Posterior cingulate gyrus (tissue), 11 donors: Measurements from ENCODE around the gene CARF.
"Not testable (repeated sequence)": the region's sequence is repeated elsewhere in the genome, so short reads cannot be mapped to it uniquely, and the experiment has no call there.

Experiments
- DNase-seq, 10 donors: peaks; one replicate each; pipeline versions ENCODE4 v3.0.0 to v3.0.0-alpha.2; 2020 to 2021; ENCODE audit warnings: mixed read lengths in 3 of 10
- intact Hi-C: fragments of 100-400 bp; cut with DNase I; formaldehyde crosslinking; loops from one replicate; pipeline ENCODE4 v1.15.1; 2023

CARF gene

DNA sequence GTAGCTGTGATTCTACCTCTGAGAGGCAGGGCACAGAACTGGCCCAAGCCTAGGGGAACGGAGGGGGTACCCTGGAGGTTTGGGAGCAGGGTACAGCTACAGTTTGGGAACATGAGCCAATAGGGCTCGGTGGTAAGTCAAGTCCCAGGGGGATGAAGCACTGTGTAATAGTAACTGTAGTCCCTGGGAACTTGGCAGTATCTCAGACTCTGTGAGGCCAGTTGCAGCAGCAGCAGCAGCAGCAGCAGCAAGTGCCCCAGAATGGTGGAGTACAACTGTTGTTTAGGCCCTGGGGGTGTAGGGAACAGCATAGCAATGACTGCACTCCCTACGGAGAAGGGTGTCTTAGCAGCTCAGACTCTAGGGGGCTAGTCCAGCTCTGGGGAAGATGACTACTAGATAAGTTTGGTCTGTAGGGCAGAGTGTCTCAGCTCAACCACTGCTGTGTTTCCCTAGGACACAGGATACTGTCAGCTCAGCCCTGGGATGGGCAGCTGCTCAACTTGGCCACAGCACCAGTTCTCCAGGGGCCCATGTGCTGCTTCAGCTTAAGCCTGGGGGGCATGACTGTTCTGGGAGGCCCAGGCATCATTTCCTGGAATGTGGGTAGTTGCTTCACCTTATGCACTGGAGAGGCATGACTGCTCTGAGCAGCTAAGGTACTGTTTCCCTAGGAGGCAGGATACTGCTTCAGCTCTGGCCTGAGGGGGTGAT, 20.5 kb downstream of the CARF start:
- intact Hi-C loops = no loop called here
- DNase-seq = no peak

- no peak for DNase-seq
- intact Hi-C loops = no loop called here
These were observed 21.1 kb downstream of the CARF start for GRCh38 chr2:202933139-202933510.

- no peak for DNase-seq
- intact Hi-C loops = no loop called here
These were observed 21.9 kb downstream of the CARF start for GRCh38 chr2:202933958-202934357.

- intact Hi-C loops = no loop called here
- DNase-seq = no peak
These were observed 22.4 kb downstream of the CARF start for GRCh38 chr2:202934456-202934855.

- intact Hi-C loops = no loop called here
These were observed 26.9 kb downstream of the CARF start for GRCh38 chr2:202938960-202939359.

DNA sequence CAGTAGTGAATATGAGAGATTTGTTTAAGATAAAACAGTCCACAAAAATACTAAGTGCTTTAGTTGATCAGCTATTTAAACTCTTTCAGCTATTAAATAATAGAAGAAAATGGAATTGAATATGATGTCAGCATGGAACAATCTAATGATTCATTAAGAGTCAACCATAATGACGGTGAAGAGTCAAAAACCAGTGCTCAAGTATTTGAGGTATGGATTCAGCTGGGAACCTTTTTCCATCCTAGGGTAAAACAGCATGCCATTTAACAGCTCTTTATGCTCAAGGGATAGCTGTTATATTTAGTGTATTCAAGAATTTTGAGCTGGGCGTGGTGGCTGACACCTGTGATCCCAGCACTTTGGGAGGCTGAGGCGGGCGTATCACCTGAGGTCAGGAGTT, 29.7 kb downstream of the CARF start:
- DNase-seq = no peak
- intact Hi-C loops = no loop called here

More at GRCh38 chr2:202938960-202939359, 26.9 kb downstream of the CARF start:
- DNase-seq = no peak

DNA sequence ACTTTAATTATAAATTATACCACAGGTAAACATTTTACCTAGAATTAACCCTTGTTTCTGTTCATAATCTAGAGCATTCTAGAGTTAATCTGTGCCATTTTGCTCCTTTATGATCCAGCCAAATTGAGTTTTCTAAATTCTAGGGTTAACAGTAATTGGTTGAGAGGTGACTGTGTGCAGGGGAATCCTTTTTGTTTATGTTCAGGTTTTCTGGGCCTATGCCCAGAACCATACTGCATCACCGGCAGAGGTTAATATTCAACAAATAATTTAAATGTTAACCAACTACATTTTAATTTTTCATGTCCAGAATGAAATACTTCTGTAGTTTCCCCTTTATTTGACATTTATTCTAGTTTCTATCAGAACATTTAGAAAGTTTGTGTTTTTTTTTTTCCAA, 32.3 kb downstream of the CARF start:
- intact Hi-C loops = no loop called here
- no peak for DNase-seq

DNA sequence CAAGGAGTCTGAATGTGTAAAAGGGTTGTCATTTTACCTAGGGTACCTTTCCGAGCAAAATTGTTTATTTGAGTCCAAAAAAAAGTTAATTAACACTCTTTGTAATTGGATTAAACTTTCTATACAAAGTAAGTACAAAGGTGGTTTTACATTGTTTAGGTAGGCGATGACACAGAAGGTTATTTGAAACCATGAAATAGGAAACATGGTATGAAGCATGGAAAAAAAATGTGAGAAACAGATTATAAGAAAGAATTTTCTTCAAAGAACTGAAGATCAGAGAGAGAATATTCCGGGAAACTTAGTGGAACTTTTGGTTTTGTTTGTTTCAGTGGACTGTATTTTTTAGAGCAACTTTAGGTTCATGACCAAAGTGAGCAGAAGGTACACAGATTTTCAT, 32.7 kb downstream of the CARF start:
- DNase-seq = no peak
- intact Hi-C loops = no loop called here

DNA sequence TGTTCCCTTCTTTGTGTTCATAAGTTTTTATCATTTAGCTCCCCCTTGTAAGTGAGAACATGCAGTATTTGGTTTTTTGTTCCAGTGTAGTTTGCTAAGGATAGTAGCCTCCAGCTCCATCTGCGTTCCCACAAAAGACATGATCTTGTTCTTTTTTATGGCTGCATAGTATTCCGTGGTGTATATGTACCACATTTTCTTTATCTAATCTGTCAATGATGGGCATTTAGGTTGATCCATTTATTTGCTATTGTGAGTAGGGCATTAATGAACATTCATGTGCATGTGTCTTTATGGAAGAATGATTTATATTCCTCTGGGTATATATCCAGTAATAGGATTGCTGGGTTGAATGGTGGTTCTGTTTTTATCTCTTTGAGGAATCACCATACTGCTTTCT, 33.4 kb downstream of the CARF start:
- intact Hi-C loops = no loop called here

DNA sequence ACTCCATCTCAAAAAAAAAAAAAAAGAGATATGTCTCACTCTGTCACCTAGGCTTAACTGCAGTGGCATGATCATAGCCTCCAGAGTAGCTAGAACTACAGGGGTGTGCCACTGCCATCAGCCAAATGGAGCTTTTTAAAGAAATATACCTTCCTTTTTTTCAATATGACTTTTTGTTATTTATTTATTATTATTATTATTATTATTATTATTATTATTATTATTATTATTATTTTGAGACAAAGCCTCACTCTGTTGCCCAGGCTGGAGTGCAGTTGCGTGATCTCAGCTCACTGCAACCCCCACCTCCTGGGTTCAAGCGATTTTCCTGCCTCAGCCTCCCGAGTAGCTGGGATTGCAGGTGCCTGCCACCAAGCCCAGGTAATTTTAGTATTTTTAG, 37.3 kb downstream of the CARF start:
- DNase-seq, intact Hi-C loops: not testable (repeated sequence)

More for the DNA sequence above, 33.4 kb downstream of the CARF start:
- DNase-seq = no peak

GRCh38 chr2:202950592-202950991, 38.5 kb downstream of the CARF start:
- no peak for DNase-seq
- intact Hi-C loops = no loop called here

DNA sequence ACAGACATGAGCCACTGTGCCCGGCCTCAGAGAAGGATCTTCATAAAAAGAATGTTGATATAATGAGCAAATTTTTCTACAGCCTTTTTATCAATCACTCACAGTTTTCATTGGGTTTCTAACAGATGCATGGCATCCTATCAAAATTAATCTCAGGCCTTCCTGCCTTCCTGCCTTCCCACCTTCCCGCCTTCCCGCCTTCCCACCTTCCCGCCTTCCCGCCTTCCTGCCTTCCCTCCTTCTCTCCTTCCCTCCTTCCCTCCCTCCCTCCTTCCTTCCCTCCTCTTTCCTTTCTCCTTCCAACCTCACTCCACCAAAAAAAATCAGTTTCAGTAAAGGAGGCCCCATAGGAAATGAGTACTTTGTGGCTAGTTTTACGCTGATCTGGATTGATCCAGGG, 48.4 kb downstream of the CARF start:
- intact Hi-C loops = no loop called here
- no peak for DNase-seq

DNA sequence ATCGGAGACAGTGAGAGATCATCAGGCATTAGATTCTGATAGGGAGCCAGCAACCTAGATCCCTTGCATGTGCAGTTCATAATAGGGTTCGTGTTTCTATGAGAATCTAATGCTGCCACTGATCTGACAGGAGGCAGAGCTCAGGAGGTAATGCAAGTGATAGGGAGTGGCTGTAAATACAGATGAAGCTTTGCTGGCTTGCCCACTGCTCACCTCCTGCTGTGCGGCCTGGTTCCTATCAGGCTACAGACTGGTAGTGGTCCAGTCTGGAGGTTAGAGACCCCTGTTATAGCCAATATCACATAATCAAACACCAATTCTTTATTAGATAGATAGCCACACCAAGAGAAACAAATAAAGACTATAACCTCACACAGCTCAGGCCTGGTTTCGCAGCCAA, 51.6 kb downstream of the CARF start:
- no peak for DNase-seq

DNA sequence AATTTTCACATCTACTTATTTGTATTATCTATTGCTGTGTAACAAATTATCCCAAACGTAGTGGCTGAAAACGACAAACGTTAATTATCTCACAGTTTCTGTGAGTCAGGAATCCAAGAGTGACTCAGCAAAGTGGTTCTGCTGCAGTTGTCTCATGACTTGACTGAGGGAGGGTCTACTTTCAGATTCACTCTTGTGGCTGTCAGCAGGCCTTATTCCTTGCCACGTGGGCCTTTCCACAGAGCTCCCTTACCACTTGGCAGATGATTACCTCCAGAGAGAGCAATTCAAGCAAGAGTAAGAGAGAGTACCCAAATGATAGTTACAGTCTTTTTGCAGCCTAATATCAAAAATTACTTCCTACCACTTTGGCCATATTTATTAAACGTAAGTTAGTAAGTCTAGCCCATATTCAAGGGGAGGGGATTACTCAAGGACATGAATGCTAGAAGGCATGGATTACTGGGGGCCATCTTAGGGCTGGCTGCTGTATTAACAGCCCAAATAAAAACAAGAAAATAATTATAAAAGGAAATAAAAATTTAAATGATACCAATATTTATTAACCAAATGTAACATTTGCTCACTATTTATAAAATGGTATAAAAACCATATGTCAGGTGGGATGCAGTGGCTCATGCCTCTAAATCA, 53.9 kb downstream of the CARF start:
- no peak for DNase-seq
- intact Hi-C loops = no loop called here

More for the DNA sequence above, 51.6 kb downstream of the CARF start:
- intact Hi-C loops = no loop called here

DNA sequence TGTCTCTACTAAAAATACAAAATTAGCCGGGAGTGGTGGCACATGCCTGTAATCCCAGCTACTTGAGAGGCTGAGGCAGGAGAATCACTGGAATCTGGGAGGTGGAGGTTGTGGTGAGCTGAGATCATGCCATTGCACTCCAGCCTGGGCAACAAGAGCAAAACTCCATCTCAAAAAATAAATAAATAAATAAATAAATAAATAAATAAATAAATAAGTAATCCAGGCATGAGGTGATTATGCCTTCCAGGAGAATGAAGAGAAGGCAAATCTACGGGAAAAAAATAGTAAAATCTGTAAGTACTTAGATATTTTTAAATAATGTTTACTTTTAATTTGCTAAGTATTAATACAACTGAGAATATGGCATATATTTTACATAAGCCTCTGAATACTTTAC, 57.3 kb downstream of the CARF start:
- DNase-seq, intact Hi-C loops: not testable (repeated sequence)

GRCh38 chr2:202976809-202977208, 64.7 kb downstream of the CARF start:
- intact Hi-C loops = no loop called here
- no peak for DNase-seq

DNA sequence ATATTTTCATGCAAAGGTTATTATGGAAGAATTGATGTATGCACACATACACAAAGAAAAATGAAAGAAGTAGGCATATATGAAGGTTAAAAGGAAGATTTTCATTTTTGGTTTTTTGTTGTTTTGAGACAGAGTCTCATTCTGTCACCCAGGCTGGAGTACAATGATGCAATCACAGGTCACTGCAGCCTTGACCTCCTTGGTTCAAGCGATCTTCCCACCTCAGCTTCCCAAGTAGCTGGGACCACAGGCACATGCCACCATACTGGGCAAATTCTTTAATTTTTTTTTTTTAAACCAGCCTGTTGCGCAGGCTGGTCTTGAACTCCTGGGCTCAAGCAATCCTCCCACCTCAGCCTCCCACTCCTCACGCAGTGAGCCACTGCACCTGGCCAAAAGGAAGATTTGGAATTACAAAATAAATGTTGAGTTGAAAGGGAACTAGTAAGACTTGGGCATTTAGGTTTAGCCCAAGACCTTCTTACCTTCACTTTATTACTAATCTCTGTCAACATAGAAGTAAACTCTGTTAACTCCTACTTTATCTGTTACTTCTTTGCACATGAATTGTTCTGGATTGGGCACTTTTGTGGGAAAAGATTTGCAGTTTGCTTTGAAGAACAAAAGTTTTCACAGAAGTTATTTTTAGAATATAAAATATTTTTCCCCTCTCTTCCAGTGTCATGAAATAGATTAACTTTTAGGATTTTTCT, 70.9 kb downstream of the CARF start:
- intact Hi-C loops = no loop called here
- no peak for DNase-seq

DNA sequence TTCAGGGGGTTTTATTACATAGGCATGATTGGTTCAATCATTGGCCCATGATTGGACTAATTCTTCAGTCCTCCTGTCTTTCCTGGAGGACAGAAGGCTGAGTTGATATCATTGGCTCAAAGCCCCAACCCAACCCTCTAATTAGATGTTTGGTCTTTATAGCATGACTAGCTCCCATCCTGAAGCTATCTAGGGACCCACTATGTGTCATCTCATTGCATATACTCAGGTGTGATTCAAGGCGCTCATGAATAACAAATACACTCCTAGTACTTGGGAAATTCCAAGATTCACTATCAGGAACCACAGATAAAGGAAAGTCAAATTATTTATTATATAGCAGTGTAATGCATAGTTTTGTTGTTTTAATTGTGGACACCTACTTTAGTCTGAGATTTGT, 77.7 kb downstream of the CARF start:
- intact Hi-C loops = no loop called here
- DNase-seq = no peak

DNA sequence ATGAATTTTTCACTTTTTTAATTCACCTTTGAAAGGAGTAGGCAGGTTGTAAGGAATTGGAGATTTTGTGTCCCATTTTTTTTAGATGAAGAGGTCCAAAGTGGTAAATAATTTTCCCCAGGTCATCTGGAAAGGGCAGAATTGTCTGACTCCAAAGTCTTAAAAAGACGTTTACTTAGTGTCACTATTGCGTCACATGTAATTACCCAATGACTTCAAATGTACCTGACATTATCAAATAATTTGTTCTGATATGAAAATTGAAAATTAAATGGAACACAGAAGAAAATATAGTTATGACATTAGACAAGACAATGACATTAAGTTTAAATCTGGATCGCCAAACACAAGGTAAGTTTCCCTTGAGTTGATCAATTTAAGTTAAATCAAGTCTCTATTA, 78.4 kb downstream of the CARF start:
- DNase-seq = no peak
- intact Hi-C loops = no loop called here

DNA sequence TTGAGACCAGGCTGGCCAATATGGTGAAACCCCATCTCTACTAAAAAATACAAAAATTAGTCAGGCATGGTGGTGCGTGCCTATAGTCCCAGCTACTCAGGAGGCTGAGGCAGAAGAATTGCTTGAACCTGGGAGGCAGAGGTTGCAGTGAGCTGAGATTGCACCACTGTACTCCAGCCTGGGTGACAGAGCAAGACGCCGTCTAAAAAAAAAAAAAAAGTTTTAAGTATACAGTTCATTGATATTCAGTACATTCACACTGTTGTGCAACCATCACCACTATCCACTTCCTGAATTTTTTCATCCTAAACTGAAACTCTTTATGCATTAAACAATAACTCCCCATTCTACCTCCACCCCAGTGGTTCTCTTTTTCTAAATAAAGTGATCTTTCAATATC, 85.0 kb downstream of the CARF start:
- intact Hi-C loops, DNase-seq: not testable (repeated sequence)

- DNase-seq = no peak
- intact Hi-C loops = no loop called here
These were observed 90.2 kb downstream of the CARF start for GRCh38 chr2:203002054-203002821.
